CD4-positive, alpha-beta T cell (primary cell): Measurements from ENCODE around the gene NOD2. TPM values are rescaled to one million over a fixed set of nuclear protein-coding genes. Genes with fewer than 3 reads are reported as not detected.

Experiments used
- ATAC-seq: fragments of 200-7000 bp; cut with Tn5 transposase; one replicate; pipeline ENCODE4 v1.10.0; 2022; ENCODE audit warnings: mild to moderate bottlenecking; ENCODE audit not compliant: poor library complexity
- CTCF ChIA-PET: fragments of 350-600 bp; sonication (Branson Sonifier 250); formaldehyde crosslinking; loops from one replicate; lab custom pipeline; 2021; ENCODE audit warnings: antibody characterized with exemption, inconsistent platforms; lab: Charles Lee
- POLR2A ChIA-PET: fragments of 350-600 bp; sonication (Branson Sonifier 250); formaldehyde crosslinking; loops from one replicate; lab custom pipeline; 2021; ENCODE audit warnings: antibody characterized with exemption, inconsistent platforms; lab: Charles Lee
- DNase-seq, 14 experiments: peaks; one replicate each; pipeline ENCODE4 v3.0.0-alpha.2; 2013 to 2020; ENCODE audit warnings: mixed read lengths in 2 of 14
- H3K27ac ChIP-seq, 2 donors: one replicate each; pipeline versions ENCODE4 v1.5.1 to v1.7.0; 2013; ENCODE audit warnings: low read length in 2 of 2, low read depth in 1 of 2, mild to moderate bottlenecking in 1 of 2
- H3K27me3 ChIP-seq, 2 experiments: 1 replicate in 1 of 2; 2 replicates in 1 of 2; pipeline versions ENCODE4 v1.6.1 to v1.7.0; 2013; ENCODE audit warnings: low read length in 2 of 2, control low read depth in 1 of 2, mild to moderate bottlenecking in 1 of 2, moderate library complexity in 1 of 2; ENCODE audit not compliant: insufficient read depth in 2 of 2, control insufficient read depth in 1 of 2
- H3K36me3 ChIP-seq: one replicate; pipeline ENCODE4 v1.6.1; 2013; ENCODE audit warnings: low read length, control low read depth; ENCODE audit not compliant: insufficient read depth
- H3K4me1 ChIP-seq: one replicate; pipeline ENCODE4 v1.6.1; 2013; ENCODE audit warnings: low read length, control low read depth; ENCODE audit not compliant: insufficient read depth
- H3K4me3 ChIP-seq: one replicate; pipeline ENCODE4 v1.5.1; 2013; ENCODE audit warnings: mild to moderate bottlenecking, low read length, moderate library complexity
- H3K9me3 ChIP-seq, 2 experiments: 1 replicate in 1 of 2; 2 replicates in 1 of 2; pipeline versions ENCODE4 v1.6.1 to v1.7.0; 2013; ENCODE audit warnings: low read length in 2 of 2, mild to moderate bottlenecking in 2 of 2, control low read depth in 1 of 2, moderate library complexity in 1 of 2; ENCODE audit not compliant: control insufficient read depth in 1 of 2, insufficient read depth in 1 of 2
- H3K27ac Mint-ChIP-seq: one replicate; pipeline ENCODE4 v1.8.0; 2020; ENCODE audit warnings: mixed read lengths
- H3K27me3 Mint-ChIP-seq: one replicate; pipeline ENCODE4 v1.8.0; 2021; ENCODE audit warnings: mixed read lengths
- H3K36me3 Mint-ChIP-seq: one replicate; pipeline ENCODE4 v1.8.0; 2021; ENCODE audit warnings: low read depth, mixed read lengths
- H3K4me1 Mint-ChIP-seq: one replicate; pipeline ENCODE4 v1.8.0; 2021; ENCODE audit warnings: low read depth, mixed read lengths
- H3K4me3 Mint-ChIP-seq: one replicate; pipeline ENCODE4 v1.8.0; 2020; ENCODE audit warnings: mild to moderate bottlenecking, mixed read lengths
- H3K9me3 Mint-ChIP-seq: one replicate; pipeline ENCODE4 v1.8.0; 2020; ENCODE audit warnings: mixed read lengths
- CTCF ChIP-seq: fragments of 200-600 bp; IDR thresholded peaks from one replicate; pipeline ENCODE4 v1.8.0; 2022; ENCODE audit warnings: antibody characterized with exemption, mild to moderate bottlenecking
- intact Hi-C, 2 experiments: fragments of 100-400 bp; cut with DNase I in 1 of 2; cut with micrococcal nuclease in 1 of 2; formaldehyde crosslinking; loops; one replicate each; pipeline versions ENCODE4 v1.15.1 to v1.9.0; 2023 to 2025; cut with DNase I, micrococcal nuclease
- total RNA-seq, 174 experiments: library from RNA in 2 of 174; stranded (reverse) in 2 of 174; gene quantifications; one replicate each; pipeline ENCODE4 v1.2.3 and lab custom pipeline; 2021 to 2026

The NOD2 gene
- total RNA-seq, 2 experiments from 2014 or later: 4.5 to 5.3 TPM

GRCh38 chr16:50694206-50694605, 800 bp downstream of the NOD2 start:
- Histone ChIP-seq H3K27ac (no peak overlapping the region), H3K36me3 (no peaks in the 10 kb centered on the region), H3K27me3 (no peaks in the 10 kb centered on the region), H3K4me1 (peaks cover 65% of the 10 kb centered on the region), H3K4me3 (peak overlapping the region; percentile 70), H3K9me3 (no peaks in the 10 kb centered on the region)
- Mint-ChIP-seq H3K4me3 (peak overlapping the region; percentile 83), H3K27me3 (no peaks in the 10 kb centered on the region), H3K36me3 (no peaks in the 10 kb centered on the region), H3K4me1 (peaks cover 67% of the 10 kb centered on the region), H3K27ac (peak overlapping the region; percentile 72), H3K9me3 (no peaks in the 10 kb centered on the region)
- DNase-seq (no peak), ATAC-seq (no peak)
- TF ChIP-seq CTCF: no peak
- intact Hi-C loops: no loop called here
- ChIA-PET CTCF (interaction anchor here (1.8 kb wide), 1 partner anchor 29 kb away, joined by 7 read pairs; no protein-coding TSS in a partner anchor), POLR2A (interaction anchor here (0.6 to 2.3 kb wide), 7 partner anchors 9 to 307 kb away, joined by 3 to 11 read pairs (median 4); partner anchors contain the start of genes CYLD and SNX20)

- ATAC-seq (no peak), DNase-seq (peak in 2 of 14 experiments; percentile 60 to 65)
- Mint-ChIP-seq H3K9me3 (no peaks in the 10 kb centered on the region), H3K4me3 (peak overlapping the region; percentile 83), H3K4me1 (peaks cover 73% of the 10 kb centered on the region), H3K36me3 (no peaks in the 10 kb centered on the region), H3K27me3 (no peaks in the 10 kb centered on the region), H3K27ac (peak overlapping the region; percentile 87)
- peak overlapping the region; percentile 16 to 42 for H3K27ac ChIP-seq
- H3K4me3 ChIP-seq: peak overlapping the region; percentile 70
- CTCF ChIA-PET: interaction anchor here (1.1 to 1.8 kb wide), 2 partner anchors 14 to 30 kb away, joined by 4 to 7 read pairs; partner anchors contain the start of gene SNX20
- intact Hi-C loops: no loop called here
- TF ChIP-seq CTCF: no peak
- no peaks in the 10 kb centered on the region for H3K9me3 ChIP-seq
- H3K27me3 ChIP-seq: no peaks in the 10 kb centered on the region
- H3K36me3 ChIP-seq: peaks cover 5% of the 10 kb centered on the region
- H3K4me1 ChIP-seq: peaks cover 76% of the 10 kb centered on the region
- POLR2A ChIA-PET: interaction anchor here (1.0 to 2.9 kb wide), 7 partner anchors 9 to 46 kb away, joined by 3 to 16 read pairs (median 7); partner anchors contain the start of genes CYLD and SNX20
These were observed 1.9 kb downstream of the NOD2 start for GRCh38 chr16:50695017-50696000.

GRCh38 chr16:50696126-50696525, 2.7 kb downstream of the NOD2 start:
- no peaks in the 10 kb centered on the region for H3K27me3 ChIP-seq
- intact Hi-C loops: no loop called here
- H3K27ac Mint-ChIP-seq: peak overlapping the region; percentile 87
- DNase-seq: peak in 3 of 14 experiments; percentile 21 to 44 (median 43)
- no peaks in the 10 kb centered on the region for H3K27me3 Mint-ChIP-seq
- peaks cover 77% of the 10 kb centered on the region for H3K4me1 ChIP-seq
- H3K36me3 Mint-ChIP-seq: no peaks in the 10 kb centered on the region
- peaks cover 5% of the 10 kb centered on the region for H3K36me3 ChIP-seq
- H3K4me3 Mint-ChIP-seq: peak overlapping the region; percentile 47
- ATAC-seq: no peak
- no peak overlapping the region for H3K4me3 ChIP-seq
- H3K4me1 Mint-ChIP-seq: peaks cover 71% of the 10 kb centered on the region
- H3K27ac ChIP-seq: peak overlapping the region; percentile 42 to 85
- TF ChIP-seq CTCF: no peak
- H3K9me3 Mint-ChIP-seq: no peaks in the 10 kb centered on the region
- ChIA-PET POLR2A (interaction anchor here (1.3 to 4.1 kb wide), 5 partner anchors 10 to 45 kb away, joined by 4 to 23 read pairs (median 16); partner anchors contain the start of genes CYLD and SNX20), CTCF (interaction anchor here (1.0 to 1.2 kb wide), 3 partner anchors 15 to 31 kb away, joined by 3 to 6 read pairs (median 4); partner anchors contain the start of gene SNX20)
- no peaks in the 10 kb centered on the region for H3K9me3 ChIP-seq
